ENCODE results near the gene SLCO4C1. TPM values are rescaled to one million over a fixed set of nuclear protein-coding genes. Genes with fewer than 3 reads are reported as not detected.

Gene SLCO4C1
- polyA plus RNA-seq, 1 donor from 2014 or later, result 0.12 TPM

GRCh38 chr5:102295534-102296177, 428 bp downstream of the SLCO4C1 start:
- TF ChIP-seq EP300 (conservative IDR thresholded peaks at IDR 0.05; ENCODE audit: poor library complexity, severe bottlenecking) (no peak), REST (IDR thresholded peaks at IDR 0.05; ENCODE audit: borderline replicate concordance) (no peak)
- Histone ChIP-seq H3K79me2 (replicated peaks; ENCODE audit: insufficient read depth, low read length) (no peaks in the 10 kb centered on the region), H3K9me2 (ENCODE audit: insufficient read depth, low read length) (no peaks in the 10 kb centered on the region), H3K4me2 (ENCODE audit: low read length) (no peak overlapping the region), H3K36me3 (ENCODE audit: insufficient read depth, low read length) (no peaks in the 10 kb centered on the region), H3K9me3 (ENCODE audit: low read length) (no peaks in the 10 kb centered on the region), H2AFZ (ENCODE audit: low read depth, low read length) (no peak overlapping the region), H3K9ac (ENCODE audit: low read length) (no peak overlapping the region), H3F3A (ENCODE audit: insufficient read depth, low read length, poor library complexity, severe bottlenecking) (no peaks in the 10 kb centered on the region), H3K4me3 (ENCODE audit: low read length) (peak overlapping the region; percentile 62), H3K27ac (ENCODE audit: low read length) (no peak overlapping the region), H4K20me1 (ENCODE audit: insufficient read depth) (no peaks in the 10 kb centered on the region), H3K27me3 (ENCODE audit: insufficient read depth, low read depth, low read length) (peaks cover 20% of the 10 kb centered on the region)

- Histone ChIP-seq H2AFZ (ENCODE audit: low read depth, low read length) (no peak overlapping the region), H3K9ac (ENCODE audit: low read length) (no peak overlapping the region), H3F3A (ENCODE audit: insufficient read depth, low read length, poor library complexity, severe bottlenecking) (no peaks in the 10 kb centered on the region), H3K36me3 (ENCODE audit: insufficient read depth, low read length) (no peaks in the 10 kb centered on the region), H4K20me1 (ENCODE audit: insufficient read depth) (no peaks in the 10 kb centered on the region), H3K79me2 (replicated peaks; ENCODE audit: insufficient read depth, low read length) (no peaks in the 10 kb centered on the region), H3K9me3 (ENCODE audit: low read length) (no peaks in the 10 kb centered on the region), H3K27ac (ENCODE audit: low read length) (no peak overlapping the region), H3K27me3 (ENCODE audit: insufficient read depth, low read depth, low read length) (peaks cover 20% of the 10 kb centered on the region), H3K4me2 (ENCODE audit: low read length) (no peak overlapping the region), H3K9me2 (ENCODE audit: insufficient read depth, low read length) (no peaks in the 10 kb centered on the region), H3K4me3 (ENCODE audit: low read length) (no peak overlapping the region)
- TF ChIP-seq SMC3 (conservative IDR thresholded peaks at IDR 0.05; ENCODE audit: poor library complexity) (no peak), RAD21 (conservative IDR thresholded peaks at IDR 0.05) (no peak), CTCF (IDR thresholded peaks at IDR 0.05; ENCODE audit: poor library complexity, severe bottlenecking) (no peak), EZH2 (IDR thresholded peaks at IDR 0.05; ENCODE audit: borderline replicate concordance, insufficient read depth, low read length, poor library complexity, severe bottlenecking) (no peak), POLR2AphosphoS5 (IDR thresholded peaks at IDR 0.05) (no peak), TAF1 (IDR thresholded peaks at IDR 0.05; ENCODE audit: low read depth) (no peak), REST (IDR thresholded peaks at IDR 0.05; ENCODE audit: borderline replicate concordance) (no peak), MXI1 (conservative IDR thresholded peaks at IDR 0.05; ENCODE audit: poor library complexity, severe bottlenecking) (no peak), EP300 (conservative IDR thresholded peaks at IDR 0.05; ENCODE audit: poor library complexity, severe bottlenecking) (no peak)
These were observed 1.1 kb downstream of the SLCO4C1 start for GRCh38 chr5:102294886-102295395.
